K562 (cell line): ENCODE data around the gene AP5Z1. TPM values are rescaled to one million over a fixed set of nuclear protein-coding genes. Genes with fewer than 3 reads are reported as not detected.
A peak's percentile ranks its signal among the peaks of the same experiment; 100 is the strongest.

Experiments
- BDP1 ChIP-seq: IDR thresholded peaks from 3 replicates; pipeline ENCODE4 v1.6.1; 2011; ENCODE audit not compliant: insufficient read length, insufficient read depth
- DACH1 ChIP-seq: fragments of 450-650 bp; IDR thresholded peaks from 2 replicates; pipeline ENCODE4 v1.6.1; 2018; ENCODE audit not compliant: partially characterized antibody
- E2F6 ChIP-seq, 2 experiments: IDR thresholded peaks; 2 replicates each; pipeline ENCODE4 v1.6.1; 2011; ENCODE audit warnings: borderline replicate concordance in 1 of 2, control low read depth in 1 of 2, low read depth in 1 of 2, low read length in 1 of 2, mild to moderate bottlenecking in 1 of 2, mixed read lengths in 1 of 2, moderate library complexity in 1 of 2; ENCODE audit not compliant: insufficient read depth in 1 of 2, insufficient read length in 1 of 2, poor library complexity in 1 of 2, severe bottlenecking in 1 of 2; ENCODE audit errors: extremely low read depth in 1 of 2
- HDAC6 ChIP-seq: IDR thresholded peaks from 2 replicates; pipeline ENCODE4 v1.6.1; 2012; ENCODE audit warnings: low read depth, mild to moderate bottlenecking, control low read depth, inconsistent platforms, low read length, moderate library complexity
- HNRNPL ChIP-seq: fragments of 200-400 bp; formaldehyde crosslinking; IDR thresholded peaks from 2 replicates; pipeline ENCODE4 v1.6.1; 2017; ENCODE audit warnings: low read depth, mild to moderate bottlenecking, low read length
- KLF13 ChIP-seq: fragments of 450-650 bp; IDR thresholded peaks from 2 replicates; pipeline ENCODE4 v1.6.1; 2016; ENCODE audit warnings: missing genetic modification characterization, low read depth, mild to moderate bottlenecking, missing compliant biosample characterization, moderate library complexity, borderline replicate concordance
- MTA1 ChIP-seq: fragments of 450-650 bp; IDR thresholded peaks from 2 replicates; pipeline ENCODE4 v1.6.1; 2017; ENCODE audit warnings: borderline replicate concordance
- PATZ1 ChIP-seq: fragments of 250-450 bp; sonication (Bioruptor Pico); IDR thresholded peaks from 2 replicates; pipeline ENCODE4 v1.5.0; 2020; ENCODE audit warnings: mild to moderate bottlenecking, borderline replicate concordance
- PHB ChIP-seq: fragments of 250-450 bp; sonication (Bioruptor Pico); IDR thresholded peaks from 2 replicates; pipeline ENCODE4 v1.5.0; 2021
- POLR3A ChIP-seq: IDR thresholded peaks from 2 replicates; pipeline ENCODE4 v1.6.1; 2011; ENCODE audit warnings: borderline replicate concordance, mild to moderate bottlenecking, moderate library complexity; ENCODE audit not compliant: insufficient read length, insufficient read depth; ENCODE audit errors: extremely low read depth
- PPARD ChIP-seq: fragments of 250-450 bp; sonication (Bioruptor Pico); IDR thresholded peaks from 2 replicates; pipeline ENCODE4 v1.8.0; 2022; ENCODE audit warnings: inconsistent platforms, mild to moderate bottlenecking, moderate library complexity
- RBM14 ChIP-seq: fragments of 200-400 bp; formaldehyde crosslinking; IDR thresholded peaks from 2 replicates; pipeline ENCODE4 v1.6.1; 2018; ENCODE audit warnings: low read depth, mild to moderate bottlenecking, low read length, moderate library complexity, borderline replicate concordance; ENCODE audit not compliant: insufficient read depth
- RFX7 ChIP-seq: fragments of 250-450 bp; sonication (Bioruptor Pico); IDR thresholded peaks from 2 replicates; pipeline ENCODE4 v1.5.1; 2021; ENCODE audit warnings: mild to moderate bottlenecking
- SAFB2 ChIP-seq: fragments of 200-400 bp; formaldehyde crosslinking; IDR thresholded peaks from 2 replicates; pipeline ENCODE4 v1.6.1; 2018; ENCODE audit warnings: borderline replicate concordance, low read length, low read depth, moderate library complexity; ENCODE audit not compliant: severe bottlenecking
- SNRNP70 ChIP-seq: fragments of 200-400 bp; formaldehyde crosslinking; optimal IDR thresholded peaks from 2 replicates; pipeline ENCODE3; 2017; ENCODE audit warnings: low read depth, low read length
- TBL1XR1 ChIP-seq, 2 experiments: IDR thresholded peaks; 2 replicates each; pipeline ENCODE4 v1.6.1; 2012; ENCODE audit warnings: improper control_type of control experiment in 2 of 2, low read length in 2 of 2, mild to moderate bottlenecking in 1 of 2
- ZBTB5 ChIP-seq: fragments of 450-650 bp; IDR thresholded peaks from 2 replicates; pipeline ENCODE4 v1.6.1; 2017; ENCODE audit warnings: antibody characterized with exemption
- ZNF239 ChIP-seq: fragments of 250-450 bp; sonication (Bioruptor Pico); IDR thresholded peaks from 2 replicates; pipeline ENCODE4 v1.4.0; 2020; ENCODE audit warnings: mild to moderate bottlenecking
- ZNF398 ChIP-seq: fragments of 250-450 bp; sonication (Bioruptor Pico); IDR thresholded peaks from 2 replicates; pipeline ENCODE4 v1.8.0; 2021; ENCODE audit warnings: moderate library complexity, mild to moderate bottlenecking, inconsistent platforms
- ZNF41 ChIP-seq: fragments of 250-450 bp; sonication (Bioruptor Pico); conservative IDR thresholded peaks from 2 replicates; pipeline ENCODE4 v1.4.0; 2020; ENCODE audit warnings: mild to moderate bottlenecking
- polyA plus RNA-seq, 8 experiments: library from polyadenylated mRNA; depleted of rRNA in 4 of 8; stranded (reverse) in 5 of 8; unstranded in 3 of 8; fragments of >200 nt; fragmentation: Nextera tagmentation in 2 of 8; fragmentation: Illumina TruSeq in 1 of 8; extraction: Ambion mirVana in 2 of 8; extraction: Trizol in 1 of 8; gene quantifications; 2 replicates each; pipeline versions ENCODE4 v1.2.1 to v1.2.3, GENCODE V29; 2011 to 2014; ENCODE audit warnings: inconsistent platforms in 1 of 8, missing spikeins in 1 of 8
- total RNA-seq, 7 experiments: library from RNA; depleted of rRNA in 6 of 7; stranded (reverse); fragments of >200 nt in 6 of 7; fragmentation: Illumina TruSeq in 2 of 7; extraction: Trizol in 2 of 7; gene quantifications; 2 replicates each; pipeline versions ENCODE4 v1.2.1 to v1.2.3, GENCODE V29; 2011 to 2021; ENCODE audit warnings: low replicate concordance in 1 of 7

Gene AP5Z1
- total and polyA plus RNA-seq, 9 of the 15 experiments (the other 6 are each of a cell fraction or from before 2014, with no cell fraction given), result 0.06 to 31.1 (median 6.4) TPM

DNA sequence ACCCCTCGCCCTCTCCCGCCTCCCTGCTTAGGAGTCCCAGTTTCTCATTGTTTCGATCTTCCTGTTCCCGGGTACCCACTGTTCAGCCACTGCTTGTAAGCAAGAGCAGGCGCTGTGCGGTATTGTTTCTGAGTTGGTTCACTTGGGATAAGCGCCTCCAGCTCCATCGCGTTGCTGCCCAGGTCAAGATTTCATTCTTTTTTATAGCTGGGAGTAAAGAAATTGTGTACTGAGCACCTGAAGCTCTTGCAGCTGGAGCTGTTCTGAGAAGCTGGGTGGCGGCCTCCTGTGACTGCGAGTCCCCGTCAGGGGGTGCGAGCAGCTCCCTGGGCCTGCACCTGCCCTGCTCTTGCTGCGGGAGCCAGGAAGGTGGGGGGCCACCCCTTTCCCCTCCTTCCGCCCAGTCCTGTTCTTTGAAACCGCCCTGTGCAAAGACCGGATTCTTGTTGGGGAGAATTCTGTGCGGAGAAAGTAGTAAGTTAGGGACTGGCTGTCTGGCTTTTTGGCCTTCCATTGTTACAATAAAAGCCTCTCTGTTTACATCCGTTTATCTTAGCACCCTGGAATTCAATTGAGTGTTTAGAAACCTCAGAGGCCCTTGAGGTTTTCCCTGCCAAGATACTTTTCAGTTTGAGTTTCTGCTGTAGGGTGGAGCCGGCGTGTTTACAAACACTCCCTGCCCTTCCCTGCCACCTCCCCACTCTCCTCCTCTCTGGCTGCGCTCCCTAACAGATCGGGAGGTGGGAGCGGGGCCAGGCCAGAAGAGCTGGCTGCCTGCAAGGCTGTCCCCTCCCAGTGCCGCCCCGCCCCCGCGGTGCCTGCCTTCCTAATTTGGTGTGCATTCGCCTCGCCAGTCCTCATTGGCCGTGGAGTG lies 30.8 kb upstream of the AP5Z1 start (continued):
- TF ChIP-seq PATZ1 (CRISPR knock-in tag), result no peak
- TF ChIP-seq BDP1, result no peak
- no peak for TF ChIP-seq SAFB2
- TF ChIP-seq RBM14, result no peak
- no peak for TF ChIP-seq DACH1
- TF ChIP-seq TBL1XR1 (IDR thresholded peaks at IDR 0.05; ENCODE audit: low read length in 2 of 2), result 0 out of 4 replicates have a peak, but pooled peaks of 1 of the 2 experiments have one; percentile 24
- peak; percentile 65; the same call in 1 of the 2 replicates for TF ChIP-seq KLF13
- no peak for TF ChIP-seq ZNF41 (CRISPR knock-in tag)
- TF ChIP-seq MTA1, result no peak
- TF ChIP-seq HNRNPL, result no peak
- no peak for TF ChIP-seq ZNF239
- no peak for TF ChIP-seq SNRNP70
- no peak for TF ChIP-seq HDAC6
- peak in 1 of 2 experiments; percentile 14 for TF ChIP-seq E2F6 (IDR thresholded peaks at IDR 0.05; ENCODE audit: borderline replicate concordance in 1 of 2, extremely low read depth in 1 of 2, insufficient read depth in 1 of 2, insufficient read length in 1 of 2, low read depth in 1 of 2, low read length in 1 of 2, poor library complexity in 1 of 2, severe bottlenecking in 1 of 2)
- no peak for TF ChIP-seq POLR3A
- TF ChIP-seq RFX7, result no peak
- TF ChIP-seq PHB (CRISPR knock-in tag), result no peak
- no peak for TF ChIP-seq ZNF398 (CRISPR knock-in tag)
- no peak for TF ChIP-seq PPARD
- no peak for TF ChIP-seq ZBTB5
